Urothelium cell line (cell line): ENCODE measurements around the gene GANAB.
"Not testable (repeated sequence)": the region's sequence is repeated elsewhere in the genome, so short reads cannot be mapped to it uniquely, and the experiment has no call there.

Experiments
- DNase-seq: peaks from one replicate; pipeline ENCODE4 v3.0.0; 2011; ENCODE audit warnings: low spot score, mixed read lengths
- FAIRE-seq: peaks from 2 replicates; lab custom pipeline; 2011; peaks lifted over from hg19 to GRCh38; lab: Jason Lieb, UNC

The GANAB gene

GRCh38 chr11:62669420-62670161 lies 23.2 kb upstream of the GANAB start:
- FAIRE-seq, result no peak

GRCh38 chr11:62667460-62667859 lies 21.0 kb upstream of the GANAB start:
- DNase-seq (no peak), FAIRE-seq (no peak)

More at GRCh38 chr11:62669420-62670161, 23.2 kb upstream of the GANAB start:
- DNase-seq, result no peak

DNA sequence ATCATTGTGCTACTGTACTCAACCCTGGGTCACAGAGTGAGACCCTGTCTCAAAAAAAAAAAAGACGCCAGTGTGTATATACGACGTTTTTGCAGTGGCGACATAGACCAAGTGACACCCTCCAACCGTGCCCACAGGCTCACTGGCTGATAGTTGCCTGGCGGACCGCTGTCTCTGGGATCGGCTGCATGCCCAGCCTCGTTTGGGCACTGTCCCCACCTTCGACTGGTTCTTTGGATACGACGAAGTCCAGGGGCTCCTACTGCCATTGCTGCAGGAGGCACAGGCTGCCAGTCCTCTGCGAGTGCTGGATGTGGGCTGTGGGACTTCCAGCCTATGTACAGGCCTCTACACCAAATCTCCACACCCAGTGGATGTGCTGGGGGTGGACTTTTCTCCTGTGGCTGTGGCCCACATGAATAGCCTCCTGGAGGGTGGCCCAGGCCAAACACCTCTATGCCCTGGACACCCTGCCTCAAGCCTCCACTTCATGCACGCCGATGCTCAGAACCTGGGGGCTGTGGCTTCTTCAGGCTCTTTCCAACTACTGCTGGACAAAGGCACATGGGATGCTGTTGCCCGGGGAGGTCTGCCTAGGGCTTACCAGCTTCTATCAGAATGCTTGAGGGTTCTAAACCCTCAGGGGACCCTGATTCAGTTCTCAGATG lies 20.0 kb upstream of the GANAB start:
- DNase-seq (no peak), FAIRE-seq (no peak)

DNA sequence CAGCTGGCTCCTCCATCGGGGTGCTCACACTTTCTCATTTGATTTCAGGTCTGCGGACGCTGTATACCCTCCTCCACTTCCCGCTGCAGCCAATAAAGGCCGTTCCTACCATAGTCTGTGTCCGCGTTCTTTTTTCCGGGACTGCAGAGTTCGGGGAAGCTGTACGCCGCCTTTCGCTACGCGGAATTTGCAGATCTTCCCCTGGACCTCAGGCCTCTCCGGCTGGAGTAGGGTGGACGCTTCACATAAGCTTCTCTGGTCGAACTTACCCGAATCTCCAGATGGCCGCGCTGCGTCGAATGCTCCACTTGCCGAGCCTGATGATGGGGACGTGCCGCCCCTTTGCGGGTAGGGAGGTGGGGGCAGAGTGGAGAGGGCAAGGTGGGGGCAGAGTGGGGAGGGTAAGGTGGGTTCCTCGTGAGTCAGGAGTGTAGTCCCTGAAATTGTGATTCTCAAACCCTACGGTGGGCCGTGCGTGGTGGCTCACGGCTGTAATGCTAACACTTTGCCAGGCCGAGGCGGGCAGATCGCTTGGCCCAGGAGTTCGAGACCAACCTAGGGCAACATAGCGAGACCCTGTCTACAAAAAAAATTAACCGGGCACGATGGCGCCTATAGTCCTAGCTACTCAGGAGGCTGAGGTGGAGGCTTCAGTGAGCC lies 19.3 kb upstream of the GANAB start:
- DNase-seq (no peak), FAIRE-seq (no peak)

- FAIRE-seq, result no peak
- peak; percentile 96 for DNase-seq
Observed at GRCh38 chr11:62665075-62665598, 18.7 kb upstream of the GANAB start, which contains the start of the genes C11orf98 and CSKMT. Gene C11orf98 (minus strand): TSS chr11:62665210. CDS start chr11:62665169, 41 bp downstream. Gene CSKMT (plus strand): TSS chr11:62665312. CDS start chr11:62665880, 568 bp downstream.

- FAIRE-seq (no peak), DNase-seq (peak; percentile 57)
Observed at GRCh38 chr11:62664405-62665074, 18.1 kb upstream of the GANAB start.

GRCh38 chr11:62656796-62657429 lies 10.5 kb upstream of the GANAB start:
- DNase-seq (no peak), FAIRE-seq (no peak)

DNA sequence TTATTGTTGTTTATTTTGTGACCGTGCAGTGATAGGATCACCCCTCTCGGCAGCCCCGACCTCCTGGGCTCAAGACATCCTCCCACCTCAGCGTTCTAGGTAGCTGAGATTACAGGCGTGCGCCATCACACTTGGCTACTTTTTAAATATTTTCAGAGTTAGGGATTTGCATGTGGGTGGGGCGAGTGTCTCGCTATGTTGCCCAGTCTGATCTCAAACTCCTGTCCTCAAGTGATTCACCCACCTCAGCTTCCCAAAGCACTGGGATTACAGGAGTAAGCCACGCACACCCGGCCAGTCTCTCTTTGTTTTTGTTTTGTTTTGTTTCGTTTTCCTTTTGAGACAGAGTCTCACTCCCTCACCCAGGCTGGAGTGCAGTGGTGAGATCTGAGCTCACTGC lies 7.9 kb upstream of the GANAB start:
- no peak for DNase-seq
- FAIRE-seq, result no peak

GRCh38 chr11:62652161-62653006 lies 6.0 kb upstream of the GANAB start:
- FAIRE-seq, result no peak

GRCh38 chr11:62650283-62650682 lies 3.9 kb upstream of the GANAB start:
- not testable (repeated sequence) for DNase-seq, FAIRE-seq

More at GRCh38 chr11:62652161-62653006, 6.0 kb upstream of the GANAB start:
- no peak for DNase-seq

DNA sequence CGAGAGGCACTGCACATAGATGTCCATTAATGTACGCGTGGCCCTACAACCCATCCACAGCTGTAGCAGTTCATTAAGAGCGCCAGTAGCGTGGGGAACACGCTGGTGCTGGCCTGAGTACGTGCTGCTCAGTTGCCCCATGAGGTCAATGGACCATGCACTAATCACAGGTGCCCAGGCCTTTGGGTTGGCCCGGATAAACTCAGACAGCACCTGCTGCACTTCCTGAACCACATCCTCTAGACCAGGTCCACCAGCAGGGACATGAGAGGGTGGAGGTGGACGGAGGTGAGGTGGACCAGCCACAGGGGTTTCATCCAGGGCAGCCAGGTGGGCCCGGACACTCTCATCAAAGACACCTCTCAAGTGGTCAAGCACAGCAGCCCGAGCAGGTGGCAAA lies 3.1 kb upstream of the GANAB start:
- no peak for FAIRE-seq

DNA sequence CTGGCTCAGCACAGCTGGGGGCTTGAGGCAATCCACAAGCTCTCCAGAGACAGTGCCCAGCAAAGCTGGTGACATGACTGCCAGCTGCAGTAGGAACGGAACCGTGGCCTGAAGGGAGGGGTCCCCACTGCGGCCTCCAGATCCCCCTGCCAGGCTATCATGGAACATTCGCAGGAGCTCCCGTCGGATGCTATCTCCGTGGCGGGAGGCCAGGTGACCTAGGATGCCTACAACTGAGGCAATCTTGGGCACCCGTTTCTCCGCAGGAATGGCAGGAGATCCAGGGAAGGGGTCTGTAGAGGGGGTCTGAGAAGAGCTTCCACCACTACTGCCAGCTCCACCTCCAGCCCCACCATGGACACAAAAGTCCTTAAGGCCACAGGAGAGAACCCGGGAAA lies 2.6 kb upstream of the GANAB start:
- no peak for FAIRE-seq
- no peak for DNase-seq

More for the DNA sequence above, 3.1 kb upstream of the GANAB start:
- no peak for DNase-seq

DNA sequence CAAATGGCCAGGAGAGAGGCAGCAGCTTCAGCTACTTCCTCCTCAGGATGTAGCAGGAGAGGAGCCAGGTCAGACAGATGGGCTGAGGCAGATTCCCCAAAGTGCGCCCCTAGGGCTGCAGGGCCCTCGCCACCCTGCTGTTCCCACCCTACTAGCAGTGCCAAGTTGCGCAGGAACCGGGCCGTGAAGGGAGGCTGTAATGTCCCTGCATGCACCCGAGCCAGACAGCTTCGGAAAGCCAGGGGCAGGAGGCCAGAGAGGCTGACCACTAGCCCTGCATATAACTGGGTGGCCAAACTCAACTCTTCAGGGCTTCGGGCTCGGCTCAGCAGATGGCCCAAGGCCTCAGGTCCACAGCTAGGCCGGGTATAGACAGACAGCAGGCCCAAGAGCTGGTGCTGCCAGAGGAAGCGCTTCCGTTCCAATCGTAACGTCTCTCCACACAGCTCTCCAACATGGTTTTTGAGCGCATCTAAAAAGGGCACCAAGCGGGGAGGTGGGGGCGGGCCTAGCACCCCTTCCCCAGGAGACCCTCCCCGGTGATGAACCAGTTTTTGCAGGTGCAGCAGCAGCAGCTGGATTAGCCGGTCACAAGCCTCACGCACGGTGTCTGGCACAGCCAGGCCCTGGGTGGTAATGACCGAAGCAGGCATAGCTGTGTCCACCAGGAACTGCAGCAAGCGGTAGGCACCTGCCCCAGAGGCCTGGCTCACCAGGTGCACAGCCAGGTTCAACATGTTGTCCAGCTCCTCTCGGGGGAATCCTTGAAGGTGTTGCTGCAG lies 2.0 kb upstream of the GANAB start:
- FAIRE-seq (no peak), DNase-seq (no peak)

- no peak for FAIRE-seq
- no peak for DNase-seq
Observed at GRCh38 chr11:62647609-62648005, 1.2 kb upstream of the GANAB start.

DNA sequence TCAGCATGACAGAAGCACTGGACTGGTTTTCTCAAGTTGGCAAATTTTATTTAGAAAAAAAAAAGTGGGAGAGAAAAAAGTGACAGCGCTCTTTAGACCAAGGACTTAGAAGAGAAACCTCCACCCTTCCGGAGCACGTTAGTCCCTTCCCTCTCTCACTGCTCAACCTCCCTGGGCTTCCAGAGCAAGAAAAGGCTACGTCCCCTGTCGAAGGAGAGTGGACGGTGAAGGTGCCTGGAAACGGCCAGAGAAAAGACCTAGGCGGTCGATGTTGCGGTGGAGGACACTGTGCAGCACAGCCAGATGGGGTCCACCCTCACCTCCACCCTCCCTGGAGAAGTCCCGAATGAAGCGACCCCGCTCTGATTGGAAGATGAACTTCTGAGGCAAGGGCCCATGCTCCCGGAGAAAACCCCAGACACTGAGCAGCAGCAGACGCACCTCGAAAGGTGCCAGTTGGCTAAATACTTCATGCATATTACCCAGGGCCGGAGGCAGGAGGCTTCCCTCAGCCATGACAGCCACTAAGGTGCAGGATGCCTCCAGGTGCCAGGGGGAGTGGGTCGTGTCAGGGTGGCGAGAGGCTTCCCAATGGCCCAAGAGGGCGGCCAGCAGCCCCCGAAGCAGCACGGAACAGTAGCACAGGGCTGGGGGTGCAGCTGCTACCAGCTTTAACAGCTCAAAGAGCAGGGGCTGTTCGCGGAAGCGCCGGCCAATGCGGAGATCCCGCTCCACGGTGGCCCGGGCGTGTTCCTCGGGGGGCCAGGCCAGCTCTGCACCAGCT lies 604 bp upstream of the GANAB start:
- FAIRE-seq, result no peak
- DNase-seq, result no peak

DNA sequence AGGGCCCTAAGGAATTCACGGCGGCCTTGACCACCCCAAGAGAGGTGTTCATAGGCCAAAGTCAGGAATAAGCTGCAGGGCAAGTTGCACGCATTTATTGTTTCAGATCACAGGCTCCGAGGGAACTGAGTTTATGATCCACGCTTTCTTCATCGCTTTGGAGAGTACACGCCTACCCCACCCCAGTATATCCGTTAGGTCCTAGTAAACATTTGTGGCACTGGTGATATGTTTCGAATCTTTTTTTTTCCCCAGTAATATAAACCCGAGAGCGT lies 805 bp downstream of the GANAB start:
- no peak for FAIRE-seq
- no peak for DNase-seq

- FAIRE-seq, result no peak
- DNase-seq, result no peak
Observed at GRCh38 chr11:62644220-62644619, 2.2 kb downstream of the GANAB start.

GRCh38 chr11:62632492-62632891 lies 13.9 kb downstream of the GANAB start:
- no peak for DNase-seq
- no peak for FAIRE-seq
